A549 treated with GW870086 at 1 μM for 4 hours (cell line): ENCODE measurements around the gene TFAP2E. TPM values are rescaled to one million over a fixed set of nuclear protein-coding genes. Genes with fewer than 3 reads are reported as not detected.

Source experiments
- total RNA-seq: library from RNA; stranded (reverse); fragments of 200-300 nt; extraction: Qiagen RNA extraction; gene quantifications from 5 replicates; pipeline ENCODE4 v1.2.3, GENCODE V29; 2022; ENCODE audit warnings: low read depth

The TFAP2E gene
- total RNA-seq: 0.49 to 1.2 TPM (median 0.56 TPM) in 5 replicates

GRCh38 chr1:35573198-35574124 is at the start of gene TFAP2E:
Gene TFAP2E (plus strand): TSS chr1:35573314. CDS start chr1:35573578, 264 bp downstream.

DNA sequence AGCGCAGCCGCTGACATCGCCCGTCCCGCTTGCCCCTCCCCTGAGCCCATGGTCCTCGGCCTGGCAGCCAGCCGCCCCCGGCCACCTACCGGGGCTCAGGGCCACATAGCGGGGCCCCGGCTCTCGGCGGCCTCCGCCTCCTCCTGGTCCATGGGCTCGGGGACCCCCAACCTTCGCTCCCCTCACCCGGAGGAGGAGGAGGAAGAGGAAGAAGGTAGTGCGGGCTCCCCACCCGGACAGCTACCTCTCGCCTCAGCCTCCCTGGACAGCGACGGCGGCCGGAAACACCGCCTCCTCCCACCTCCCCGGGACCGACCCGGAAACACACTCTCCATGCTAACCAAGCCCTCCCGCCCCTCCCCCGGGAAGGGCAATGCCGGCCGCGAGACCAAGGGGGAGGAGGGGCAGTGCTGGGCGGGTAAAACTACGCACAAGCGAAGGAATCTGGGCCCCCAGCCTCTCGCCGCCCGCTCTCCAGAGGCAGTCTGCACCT is 15.9 kb upstream of the TFAP2E start, which contains the start of gene KIAA0319L:
TSS of gene KIAA0319L (minus strand) at position 286 of the 493 bp plus-strand sequence. CDS start 2,912 bp downstream, outside the sequence.

DNA sequence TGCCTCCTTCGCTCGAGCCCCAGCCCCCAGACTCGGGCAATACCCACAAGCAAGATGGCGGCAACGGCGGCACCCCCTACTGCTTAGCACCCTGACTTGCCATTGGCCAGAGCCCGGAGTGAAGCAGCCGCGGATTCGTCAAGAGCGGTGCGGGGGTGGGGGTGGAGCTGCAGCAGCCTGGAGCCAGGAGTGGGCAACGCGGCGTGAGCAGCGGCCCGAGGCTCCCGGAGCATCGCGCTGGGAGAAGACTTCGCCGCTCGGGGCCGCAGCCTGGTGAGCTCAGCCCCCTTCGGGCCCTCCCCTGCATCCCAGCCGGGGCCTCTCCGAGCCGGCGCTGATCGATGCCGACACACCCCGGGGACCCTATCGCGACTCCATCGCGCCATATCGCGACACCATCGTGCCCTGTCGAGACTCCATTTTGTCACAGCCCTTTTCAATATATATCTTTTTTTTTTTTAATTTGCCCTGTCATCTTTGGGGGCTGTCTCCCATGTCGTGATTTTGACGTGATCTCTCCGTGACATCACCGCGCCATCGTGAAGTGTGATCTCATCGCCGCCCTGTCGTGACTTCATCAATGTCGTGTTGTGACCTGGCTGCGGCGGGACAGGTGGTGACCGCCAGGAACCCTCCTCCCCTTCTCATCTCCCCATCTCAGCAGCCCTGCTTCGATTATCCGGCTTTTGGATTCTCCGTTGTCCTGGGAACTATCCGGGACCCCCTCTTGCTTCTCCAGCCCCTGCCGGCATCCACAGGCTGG is 15.3 kb upstream of the TFAP2E start, which contains the start of gene NCDN:
TSS of gene NCDN (plus strand) at position 189 of the 763 bp plus-strand sequence. CDS start at position 581, 392 bp downstream.

GRCh38 chr1:35641233-35641866 is 68.2 kb downstream of the TFAP2E start, which contains the start of gene PSMB2:
Gene PSMB2 (minus strand): TSS chr1:35641526. CDS start chr1:35641432, 94 bp downstream.

Other genes with a start within 250 kb of the TFAP2E start
- 13.5 to 17.4 TPM (median 15.4 TPM) in 5 replicates for gene KIAA0319L, start 15.9 kb upstream of the TFAP2E start, total RNA-seq
- 14.8 to 17.3 TPM (median 16.4 TPM) in 5 replicates for gene NCDN, start 15.5 kb upstream of the TFAP2E start, total RNA-seq
- 73.9 to 115 TPM (median 108 TPM) in 5 replicates for gene PSMB2, start 68.2 kb downstream of the TFAP2E start, total RNA-seq
- gene C1orf216, start 145.6 kb downstream of the TFAP2E start, total RNA-seq: 12.3 to 15.0 TPM (median 14.3 TPM) in 5 replicates
- 8.5 to 12.8 TPM (median 9.6 TPM) in 5 replicates for gene CLSPN, start 196.7 kb downstream of the TFAP2E start, total RNA-seq
- gene AGO4, start 234.7 kb downstream of the TFAP2E start, total RNA-seq: 2.5 to 6.4 TPM (median 3.3 TPM) in 5 replicates